PC-3 (cell line): ENCODE results near the gene ZNF491. TPM values are rescaled to one million over a fixed set of nuclear protein-coding genes. Genes with fewer than 3 reads are reported as not detected.

Source experiments
- ATAC-seq: fragments of 200-7000 bp; cut with Tn5 transposase; 2 replicates; pipeline ENCODE4 v1.9.1; 2020; ENCODE audit warnings: mild to moderate bottlenecking, moderate library complexity
- BruUV-seq: library from RNA; stranded (reverse); fragments of 400-500 nt; replicated peaks from 2 replicates; lab custom pipeline; 2021; lab: Mats Ljungman, UMichigan
- CTCF ChIA-PET: fragments of 300-600 bp; sonication (Branson Sonifier 250); formaldehyde crosslinking; loops from one replicate; lab custom pipeline; 2022; ENCODE audit warnings: antibody characterized with exemption; lab: Charles Lee
- POLR2A ChIA-PET: fragments of 300-600 bp; sonication (Branson Sonifier 250); formaldehyde crosslinking; loops from one replicate; lab custom pipeline; 2022; ENCODE audit warnings: antibody characterized with exemption; ENCODE audit not compliant: unreplicated experiment; lab: Charles Lee
- DNase-seq: peaks from one replicate; pipeline ENCODE4 v3.0.0-alpha.2; 2015
- H2AFZ ChIP-seq: fragments of 300-600 bp; sonication (generic); 2 replicates; pipeline ENCODE4 v1.6.0; 2016; ENCODE audit warnings: antibody characterized with exemption, low read length
- H3F3A ChIP-seq: fragments of 300-600 bp; sonication (generic); one replicate; pipeline ENCODE4 v1.6.0; 2017; ENCODE audit warnings: antibody characterized with exemption, low read length, control low read depth, mild to moderate bottlenecking; ENCODE audit not compliant: unreplicated experiment
- H3K27ac ChIP-seq: fragments of 300-600 bp; sonication (generic); 2 replicates; pipeline ENCODE4 v1.5.1; 2016; ENCODE audit warnings: mild to moderate bottlenecking, low read length
- H3K27me3 ChIP-seq: fragments of 300-600 bp; sonication (generic); 2 replicates; pipeline ENCODE4 v1.6.1; 2016; ENCODE audit warnings: low read length, mixed read lengths
- H3K36me3 ChIP-seq: fragments of 300-600 bp; sonication (generic); 2 replicates; pipeline ENCODE4 v1.6.1; 2016; ENCODE audit warnings: low read depth, mixed run types, low read length, mixed read lengths
- H3K4me1 ChIP-seq: fragments of 300-600 bp; sonication (generic); 2 replicates; pipeline ENCODE4 v1.5.1; 2016; ENCODE audit warnings: low read length; ENCODE audit not compliant: insufficient read depth
- H3K4me2 ChIP-seq: fragments of 300-600 bp; sonication (generic); 2 replicates; pipeline ENCODE4 v1.6.0; 2016; ENCODE audit warnings: low read length
- H3K4me3 ChIP-seq: fragments of 300-600 bp; sonication (generic); 2 replicates; pipeline ENCODE4 v1.5.1; 2016; ENCODE audit warnings: mild to moderate bottlenecking, low read length, mixed read lengths
- H3K79me2 ChIP-seq: fragments of 300-600 bp; sonication (generic); 2 replicates; pipeline ENCODE4 v1.6.1; 2017; ENCODE audit warnings: low read length, mixed read lengths
- H3K9ac ChIP-seq: fragments of 300-600 bp; sonication (generic); 2 replicates; pipeline ENCODE4 v1.6.0; 2016; ENCODE audit warnings: mild to moderate bottlenecking, low read length
- H3K9me2 ChIP-seq: fragments of 300-600 bp; sonication (generic); replicated peaks from 2 replicates; pipeline ENCODE4 v1.6.1; 2016; ENCODE audit warnings: mixed run types, low read length, mixed read lengths
- H3K9me3 ChIP-seq: fragments of 300-600 bp; sonication (generic); 2 replicates; pipeline ENCODE4 v1.6.1; 2016; ENCODE audit warnings: low read length, mixed read lengths
- H4K20me1 ChIP-seq: fragments of 300-600 bp; sonication (generic); 2 replicates; pipeline ENCODE4 v1.6.1; 2016; ENCODE audit warnings: low read length, mixed read lengths
- CTCF ChIP-seq: fragments of 300-600 bp; sonication (generic); conservative IDR thresholded peaks from 2 replicates; pipeline ENCODE4 v1.5.1; 2017; ENCODE audit warnings: antibody characterized with exemption, low read depth, mild to moderate bottlenecking, low read length
- EZH2 ChIP-seq: fragments of 300-600 bp; sonication (generic); IDR thresholded peaks from one replicate; pipeline ENCODE4 v1.6.1; 2017; ENCODE audit warnings: antibody characterized with exemption, mild to moderate bottlenecking, low read length; ENCODE audit not compliant: unreplicated experiment
- EZH2phosphoT487 ChIP-seq: fragments of 300-600 bp; sonication (generic); IDR thresholded peaks from 2 replicates; pipeline ENCODE4 v1.6.1; 2018; ENCODE audit warnings: mild to moderate bottlenecking, antibody characterized with exemption, low read length, borderline replicate concordance
- intact Hi-C: fragments of 100-400 bp; cut with micrococcal nuclease; formaldehyde crosslinking; loops from 2 replicates; pipeline ENCODE4 v1.9.0; 2023
- total RNA-seq: library from RNA; depleted of rRNA; stranded (reverse); fragments of >200 nt; gene quantifications from 2 replicates; pipeline ENCODE4 v1.2.3, GENCODE V29; 2014

ZNF491 gene
- total RNA-seq, 1 experiment from 2014 or later: 0.47 TPM

GRCh38 chr19:11806354-11807098 lies 8.2 kb downstream of the ZNF491 start:
- Histone ChIP-seq H3K9ac (no peak overlapping the region), H3K9me3 (peaks cover 64% of the 10 kb centered on the region), H3K27ac (no peak overlapping the region), H3K4me3 (no peak overlapping the region), H3F3A (no peaks in the 10 kb centered on the region), H3K27me3 (no peaks in the 10 kb centered on the region), H3K36me3 (peaks cover 25% of the 10 kb centered on the region), H3K9me2 (no peaks in the 10 kb centered on the region), H3K4me1 (no peaks in the 10 kb centered on the region), H2AFZ (no peak overlapping the region), H3K79me2 (no peaks in the 10 kb centered on the region), H3K4me2 (no peak overlapping the region), H4K20me1 (no peaks in the 10 kb centered on the region)
- intact Hi-C loops: no loop called here
- BruUV-seq: no TSS peak
- POLR2A ChIA-PET: no interaction called here
- CTCF ChIA-PET: no interaction called here
- no peak for DNase-seq
- TF ChIP-seq CTCF: no peak
- no peak for TF ChIP-seq EZH2phosphoT487
- no peak for TF ChIP-seq EZH2
- no peak for ATAC-seq

GRCh38 chr19:11807099-11807380 lies 8.7 kb downstream of the ZNF491 start:
- intact Hi-C loops: no loop called here
- CTCF ChIA-PET: no interaction called here
- Histone ChIP-seq H3K4me1 (no peaks in the 10 kb centered on the region), H4K20me1 (no peaks in the 10 kb centered on the region), H3K79me2 (no peaks in the 10 kb centered on the region), H3K9ac (no peak overlapping the region), H3K9me3 (peaks cover 61% of the 10 kb centered on the region), H3K27ac (no peak overlapping the region), H2AFZ (no peak overlapping the region), H3K36me3 (peaks cover 22% of the 10 kb centered on the region), H3K4me3 (no peak overlapping the region), H3K9me2 (no peaks in the 10 kb centered on the region), H3F3A (no peaks in the 10 kb centered on the region), H3K4me2 (no peak overlapping the region), H3K27me3 (no peaks in the 10 kb centered on the region)
- ATAC-seq: no peak
- POLR2A ChIA-PET: no interaction called here
- no TSS peak for BruUV-seq
- DNase-seq: no peak
- no peak for TF ChIP-seq CTCF
- no peak for TF ChIP-seq EZH2
- TF ChIP-seq EZH2phosphoT487: no peak

- Histone ChIP-seq H3K9me3 (peaks cover 21% of the 10 kb centered on the region), H3K27me3 (no peaks in the 10 kb centered on the region), H3K4me2 (peak overlapping the region; percentile 86), H3K36me3 (peaks cover 21% of the 10 kb centered on the region), H3K9me2 (no peaks in the 10 kb centered on the region), H4K20me1 (no peaks in the 10 kb centered on the region), H3K9ac (no peak overlapping the region), H3F3A (no peaks in the 10 kb centered on the region), H2AFZ (peak overlapping the region; percentile 91), H3K4me3 (peak overlapping the region; percentile 78), H3K27ac (no peak overlapping the region), H3K79me2 (peaks cover 17% of the 10 kb centered on the region), H3K4me1 (no peaks in the 10 kb centered on the region; the same call in 1 of the 2 replicates)
- CTCF ChIA-PET: no interaction called here
- no TSS peak for BruUV-seq
- ATAC-seq (peak; percentile 39), DNase-seq (no peak)
- POLR2A ChIA-PET: interaction anchor here (0.5 kb wide), 1 partner anchor 945 kb away, joined by 3 read pairs; no protein-coding TSS in a partner anchor
- intact Hi-C loops: no loop called here
- TF ChIP-seq CTCF (no peak), EZH2phosphoT487 (no peak), EZH2 (no peak)
These were observed 15.3 kb downstream of the ZNF491 start for GRCh38 chr19:11813703-11814028.
